HG02571 (cell line): ENCODE measurements around the gene ADGRL4.
A peak's percentile ranks its signal among the peaks of the same experiment; 100 is the strongest.
"Not testable (repeated sequence)": the region's sequence is repeated elsewhere in the genome, so short reads cannot be mapped to it uniquely, and the experiment has no call there.

Experiments used
- ATAC-seq: cut with Tn5 transposase; IDR thresholded peaks from one replicate; pipeline ENCODE4 v1.9.1; 2021; ENCODE audit warnings: mild to moderate bottlenecking, moderate library complexity; ENCODE audit not compliant: unreplicated experiment

Gene ADGRL4

DNA sequence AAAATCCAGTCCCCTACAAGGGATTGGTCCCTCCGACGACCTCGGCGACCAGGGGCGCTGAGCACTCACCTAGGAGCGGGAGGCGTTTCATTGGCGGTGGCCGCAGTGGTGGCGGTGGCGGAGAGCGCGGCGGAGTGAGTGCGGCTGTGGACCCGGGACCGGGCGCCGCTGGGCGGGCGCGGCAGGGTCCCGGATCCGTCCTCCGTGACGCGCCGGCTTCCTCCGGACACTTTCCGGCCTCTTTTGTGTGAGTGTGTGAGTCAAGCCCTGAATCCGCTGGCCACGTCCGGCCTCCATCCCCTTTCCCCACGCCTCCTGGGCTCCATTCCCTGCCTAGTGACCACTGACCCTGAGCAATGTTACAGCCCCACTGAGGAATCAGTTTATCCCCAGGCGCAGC, at the start of gene ADGRL4:
ADGRL4 (minus strand) TSS at position 167 of the 400 bp plus-strand sequence; CDS start at position 91, 76 bp downstream.
- ATAC-seq: no peak

DNA sequence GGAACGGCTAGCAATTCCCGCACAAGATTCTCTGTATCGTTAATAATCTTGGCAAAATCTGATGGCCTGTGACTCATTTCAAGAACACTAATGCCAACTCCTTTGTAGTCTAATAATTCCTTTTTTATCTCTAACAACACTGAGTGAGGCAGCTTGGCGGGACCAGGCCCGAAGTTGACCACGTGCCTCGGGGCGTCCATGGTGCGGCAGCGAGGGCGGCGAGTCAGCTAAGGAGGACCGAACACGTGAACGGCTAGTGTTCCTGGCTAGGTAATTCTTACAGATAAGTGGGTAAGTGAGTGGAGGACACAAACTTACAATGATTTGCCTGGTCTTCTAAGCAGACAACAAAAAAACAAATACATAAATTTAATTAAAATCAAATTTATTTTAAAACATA, 49.3 kb upstream of the ADGRL4 start:
- no peak for ATAC-seq

DNA sequence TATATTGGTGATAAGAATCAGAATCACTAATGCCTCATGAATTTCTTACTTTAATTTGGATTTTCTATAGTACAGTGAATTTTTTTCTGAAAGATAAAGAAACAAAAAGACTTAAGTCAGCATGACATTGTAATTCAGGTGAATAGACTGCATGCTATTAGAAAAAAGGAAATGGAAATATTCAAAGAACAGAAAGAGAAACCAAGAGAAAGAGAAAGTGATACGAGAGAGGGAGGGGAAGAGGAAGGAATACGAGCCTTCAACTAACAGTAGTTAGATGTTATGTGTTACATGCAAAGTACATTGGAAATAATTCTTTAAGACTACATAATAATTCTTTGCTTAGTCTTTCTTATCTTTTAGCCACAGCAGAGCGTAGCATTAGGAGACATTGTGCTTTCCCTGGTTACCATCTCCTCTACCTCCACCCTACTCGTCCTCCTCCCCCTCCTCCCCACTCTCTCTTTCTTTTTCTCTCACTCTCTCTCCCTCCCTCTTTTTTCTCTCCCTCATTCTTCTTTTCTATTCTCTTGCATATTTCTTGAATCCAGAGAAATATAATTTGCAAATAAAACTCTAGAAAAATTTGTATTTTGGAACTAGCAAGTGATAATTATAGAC, 46.4 kb upstream of the ADGRL4 start:
- ATAC-seq: peak; percentile 97

DNA sequence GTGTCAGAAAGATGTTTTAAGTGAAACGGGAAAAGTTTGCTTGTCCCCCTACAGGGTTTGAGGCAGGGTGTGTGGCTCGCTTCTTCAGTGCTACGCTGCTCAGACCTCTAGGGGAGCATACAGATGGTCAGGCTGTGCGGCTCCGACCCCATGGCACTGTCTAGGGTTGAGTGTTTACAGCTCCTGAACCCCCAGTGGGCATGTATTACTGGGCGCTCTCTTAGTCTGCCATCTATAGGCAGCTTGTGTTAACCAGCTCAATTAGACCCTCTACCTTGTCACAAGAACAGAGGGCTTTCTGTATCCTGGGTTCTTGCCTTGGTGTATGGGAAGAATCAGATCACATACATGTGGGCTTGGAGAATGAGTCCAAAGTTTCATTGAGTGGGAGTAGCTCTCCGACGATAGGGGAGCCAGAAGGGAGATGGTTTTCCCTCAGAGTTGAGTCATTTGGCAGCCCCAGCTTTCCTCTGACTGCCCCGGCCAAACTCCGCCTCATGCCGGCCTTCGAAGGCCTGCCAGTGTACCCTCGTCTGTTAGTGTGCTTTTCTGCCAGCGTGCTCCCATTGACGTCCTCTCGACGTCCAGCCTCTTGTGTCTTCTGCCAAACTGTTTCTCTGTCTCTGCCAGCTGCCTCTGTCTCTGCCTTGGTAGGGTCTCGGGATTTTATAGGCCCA, 38.6 kb upstream of the ADGRL4 start:
- ATAC-seq: no peak

DNA sequence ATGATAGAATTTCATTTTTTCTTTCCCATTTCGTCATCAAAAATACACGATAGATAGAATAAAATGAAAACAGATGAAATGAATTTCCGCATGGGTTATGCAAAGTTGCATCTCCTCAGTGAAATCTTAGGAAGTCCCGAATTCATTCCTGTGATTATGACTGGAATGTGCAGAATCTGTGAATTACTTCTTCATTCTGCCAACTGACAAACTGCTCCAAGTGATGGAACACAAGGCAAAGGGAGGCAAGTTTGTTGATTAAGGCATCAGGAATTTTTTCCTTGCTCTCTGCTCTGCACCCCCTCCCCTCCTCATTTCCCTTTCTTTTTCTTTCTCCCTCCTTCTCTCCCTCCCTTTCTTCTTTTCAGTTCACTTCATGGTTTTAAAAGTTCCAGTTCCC, 37.0 kb upstream of the ADGRL4 start:
- no peak for ATAC-seq

DNA sequence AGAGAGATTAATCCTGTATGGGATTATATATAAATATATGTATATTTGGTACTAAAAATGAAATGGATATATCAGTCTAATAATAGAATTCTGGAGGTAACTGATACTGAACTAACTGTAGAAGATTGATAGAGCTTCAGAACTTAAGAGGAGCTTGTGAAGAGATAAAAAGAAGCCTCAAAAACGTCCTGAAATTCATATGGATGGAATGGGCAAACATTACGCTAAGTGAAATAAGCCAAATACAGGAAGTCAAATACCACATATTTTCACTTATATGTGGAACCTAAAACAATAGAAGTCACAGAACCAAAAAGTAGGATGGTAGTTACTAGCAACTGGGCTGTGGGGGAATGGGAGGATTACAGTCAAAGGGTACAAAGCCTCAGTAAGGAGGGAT, 36.0 kb upstream of the ADGRL4 start:
- ATAC-seq: no peak

DNA sequence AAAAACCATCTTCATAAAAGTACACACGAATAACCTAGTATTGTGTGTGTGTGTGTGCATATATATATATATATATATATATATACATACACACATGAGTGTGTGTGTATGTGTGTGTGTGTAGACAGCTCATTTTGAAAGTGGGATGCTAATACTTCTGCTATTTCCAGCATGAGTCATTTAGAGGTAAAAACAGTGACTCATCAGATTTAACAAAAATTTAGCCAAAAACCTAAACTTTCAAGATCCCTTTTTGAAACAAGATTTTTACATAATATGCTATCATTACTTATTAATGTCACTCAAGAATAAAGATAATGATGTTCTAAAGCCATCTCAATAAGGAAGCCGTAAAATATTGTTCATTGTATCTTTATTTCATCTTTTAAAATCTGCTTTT, 35.6 kb upstream of the ADGRL4 start:
- peak; percentile 55 for ATAC-seq

DNA sequence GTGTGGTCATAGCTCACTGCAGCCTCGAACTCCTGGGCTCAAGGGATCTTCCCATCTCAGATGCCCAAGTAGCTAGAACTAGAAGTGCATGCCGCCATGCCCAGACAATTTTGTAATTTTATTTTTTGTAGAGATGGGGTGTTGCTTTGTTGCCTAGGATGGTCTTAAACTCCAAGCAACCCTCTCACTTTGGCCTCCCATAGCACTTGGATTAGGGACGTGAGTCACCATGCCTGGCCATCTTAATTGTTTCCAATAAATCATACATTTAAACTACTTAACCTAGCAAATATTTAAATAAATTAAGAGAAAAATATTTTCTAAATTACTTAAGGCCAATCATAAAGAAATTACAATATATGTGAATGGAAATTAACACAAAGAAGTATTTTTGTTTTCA, 35.1 kb upstream of the ADGRL4 start:
- no peak for ATAC-seq

DNA sequence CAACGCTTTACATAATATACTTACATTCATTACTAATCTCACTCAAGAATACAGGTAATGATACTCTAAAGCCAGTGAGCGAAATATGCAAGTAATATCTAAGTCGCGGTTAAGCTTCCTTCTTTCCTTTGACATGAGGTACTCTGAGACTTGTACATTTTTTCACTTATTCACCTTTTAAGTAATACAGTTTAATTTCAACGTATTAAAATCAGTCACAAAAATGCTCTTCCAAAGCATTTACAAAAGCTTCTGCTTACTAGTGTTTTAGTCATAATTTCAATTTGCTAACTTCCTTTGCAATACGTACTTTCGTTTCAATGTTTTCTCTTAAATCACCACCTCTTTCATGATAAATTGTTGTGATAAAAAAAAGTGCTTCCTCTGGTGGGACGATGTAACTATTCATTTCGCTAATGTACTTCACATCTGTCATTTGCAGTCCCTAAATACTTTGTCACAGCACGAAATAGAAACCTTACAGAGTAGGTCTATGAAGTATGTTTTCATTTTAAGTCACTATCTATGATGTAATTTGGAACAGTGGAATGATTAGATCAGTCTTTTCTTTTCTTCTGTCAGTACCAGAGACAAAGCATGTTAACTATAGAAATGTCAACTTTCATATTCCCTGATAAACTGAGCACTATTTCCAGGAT, 34.0 kb upstream of the ADGRL4 start:
- peak; percentile 92 for ATAC-seq

DNA sequence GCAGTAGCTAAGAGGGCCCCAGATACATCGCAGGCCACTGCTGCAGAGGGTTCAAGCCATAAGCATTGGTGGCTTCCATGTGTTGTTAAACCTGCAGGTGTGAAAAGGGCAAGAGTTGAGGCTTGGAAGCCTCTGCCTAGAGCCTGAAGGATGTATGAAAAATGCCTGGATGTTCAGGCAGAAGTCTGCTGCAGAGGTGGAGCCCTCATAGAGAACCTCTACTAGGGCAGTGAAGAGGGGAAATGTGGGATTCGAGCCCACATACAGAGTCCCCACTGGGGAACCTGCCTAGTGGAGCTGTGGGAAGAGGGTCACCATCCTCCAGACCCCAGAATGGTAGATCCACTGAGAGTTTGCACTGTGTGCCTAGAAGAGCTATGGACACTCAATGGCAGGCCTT, 30.6 kb upstream of the ADGRL4 start:
- ATAC-seq: no peak

DNA sequence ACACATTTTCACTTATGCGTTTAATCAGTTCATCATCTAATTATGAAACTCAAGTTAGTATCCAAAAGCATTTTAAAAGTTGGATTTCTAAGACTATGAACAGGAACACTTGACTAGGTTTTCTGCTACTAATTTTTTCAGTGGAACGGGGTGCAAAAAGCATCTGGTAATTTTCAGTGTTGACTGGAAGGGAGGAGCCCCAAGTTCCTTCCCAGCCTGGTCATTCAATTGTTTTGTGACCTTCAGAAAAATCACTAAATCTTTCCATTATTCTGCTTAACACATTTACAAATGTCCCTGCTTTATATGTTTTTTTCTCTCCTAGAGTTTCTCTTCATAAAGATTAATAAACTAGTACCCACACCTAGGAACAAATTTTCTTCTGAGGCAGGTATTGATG, 6.0 kb upstream of the ADGRL4 start:
- no peak for ATAC-seq

DNA sequence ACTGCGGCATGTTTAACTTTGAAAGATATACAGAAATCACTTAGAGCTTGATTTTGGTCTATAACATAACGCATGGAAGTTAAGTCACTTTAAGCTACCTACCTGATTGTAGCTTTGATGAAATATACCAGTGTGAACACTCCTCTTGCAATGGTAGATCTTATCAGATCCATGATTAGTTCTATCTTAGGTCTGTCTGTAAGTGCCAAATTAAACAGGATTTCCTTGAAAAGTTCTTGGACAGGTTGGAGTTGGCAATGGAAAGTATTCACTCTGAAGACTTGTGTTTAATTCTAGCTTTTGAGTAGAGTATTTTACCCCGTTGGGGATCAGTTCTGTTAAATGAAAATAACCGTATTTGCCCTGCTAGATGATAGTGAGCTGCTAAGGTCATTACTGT, 4.1 kb upstream of the ADGRL4 start:
- no peak for ATAC-seq

DNA sequence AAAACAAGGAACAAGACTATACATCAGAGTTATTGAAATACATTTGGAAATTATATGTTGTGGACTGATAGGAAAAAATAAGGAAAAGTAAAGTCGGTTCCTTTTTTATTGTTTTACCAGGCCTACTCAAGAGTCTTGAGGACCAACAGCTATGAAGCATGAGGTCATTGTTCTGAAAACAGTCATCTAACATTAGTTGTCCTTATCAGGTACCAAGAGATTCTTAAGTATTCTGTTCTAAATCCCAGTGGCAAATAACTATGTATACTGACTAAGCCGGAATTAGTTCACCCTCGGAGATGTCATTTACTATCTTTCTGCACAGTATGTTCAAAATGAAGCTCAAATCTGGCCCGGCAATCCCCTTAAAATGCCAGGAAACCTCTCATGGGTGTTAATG, 585 bp downstream of the ADGRL4 start:
- ATAC-seq: no peak

DNA sequence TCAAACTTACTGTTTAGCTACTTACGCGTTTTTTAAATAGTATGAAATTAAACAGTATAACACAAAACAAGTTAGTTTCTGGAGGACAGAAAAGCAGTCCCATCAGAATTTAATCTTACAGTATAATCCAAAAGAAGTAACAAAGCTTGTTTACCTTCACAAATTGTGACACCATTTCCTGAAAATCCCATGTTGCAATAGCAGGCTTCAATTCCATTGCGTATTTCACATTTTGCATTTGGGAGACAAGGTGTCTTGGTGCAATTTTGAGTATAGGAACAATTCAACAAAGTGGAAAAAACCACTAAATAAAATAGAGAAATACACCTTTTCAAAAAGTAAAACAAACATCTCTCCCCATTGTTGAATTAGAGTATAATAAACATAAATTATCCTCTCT, 1.6 kb downstream of the ADGRL4 start:
- no peak for ATAC-seq

DNA sequence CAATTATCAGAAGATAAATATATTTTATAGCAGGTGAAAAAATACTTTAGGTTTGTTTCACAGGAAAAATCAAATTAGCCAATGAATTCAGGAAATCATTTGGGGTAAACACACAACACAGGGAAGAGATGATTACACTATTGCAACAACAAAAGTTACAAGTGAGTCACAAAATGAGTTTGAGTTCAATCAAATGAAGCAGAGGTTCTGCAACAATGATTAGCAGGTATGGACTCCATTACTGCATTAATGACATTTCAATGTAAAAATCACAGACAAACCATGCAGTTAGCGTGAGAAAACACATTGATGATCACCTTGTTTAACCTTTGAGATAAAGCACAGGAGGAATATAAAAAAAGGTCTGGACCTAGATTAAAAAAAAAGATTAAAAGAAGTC, 9.7 kb downstream of the ADGRL4 start:
- ATAC-seq: no peak

DNA sequence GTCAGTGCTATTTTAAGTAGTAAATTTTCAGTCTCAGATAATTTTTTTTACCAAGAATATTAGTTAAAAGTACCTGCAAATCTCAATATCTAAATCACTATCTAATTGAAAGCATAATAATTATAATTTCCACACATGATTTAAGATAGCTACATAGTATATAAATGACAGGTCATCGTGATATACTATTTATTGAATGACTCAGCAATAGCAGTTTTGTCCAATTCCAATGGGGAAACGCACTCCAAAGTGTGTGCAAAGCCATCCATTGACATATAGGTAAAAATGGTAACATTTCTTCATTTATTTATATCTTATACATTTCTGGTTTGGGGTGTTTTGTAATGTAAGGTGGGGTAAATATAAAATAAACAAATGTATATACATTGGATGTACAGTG, 19.5 kb downstream of the ADGRL4 start:
- ATAC-seq: no peak

DNA sequence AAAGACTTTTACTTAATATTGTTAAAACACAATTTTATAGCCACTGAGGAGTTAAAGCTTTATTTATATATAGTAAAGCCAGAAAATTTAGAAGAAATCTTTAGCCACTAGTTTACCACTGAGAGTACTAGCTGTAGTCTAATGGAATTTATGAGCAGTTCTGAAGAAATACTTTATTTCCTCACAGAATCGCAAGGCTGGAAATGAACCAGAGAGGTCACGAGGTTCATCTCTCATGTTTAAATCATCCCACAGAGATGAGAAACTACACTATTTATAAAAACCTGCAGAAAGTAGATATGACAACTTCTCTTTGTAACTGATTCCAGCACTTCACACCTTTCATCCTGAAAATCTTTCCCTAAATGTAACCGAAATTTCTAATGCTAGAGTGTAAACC, 26.0 kb downstream of the ADGRL4 start:
- no peak for ATAC-seq

DNA sequence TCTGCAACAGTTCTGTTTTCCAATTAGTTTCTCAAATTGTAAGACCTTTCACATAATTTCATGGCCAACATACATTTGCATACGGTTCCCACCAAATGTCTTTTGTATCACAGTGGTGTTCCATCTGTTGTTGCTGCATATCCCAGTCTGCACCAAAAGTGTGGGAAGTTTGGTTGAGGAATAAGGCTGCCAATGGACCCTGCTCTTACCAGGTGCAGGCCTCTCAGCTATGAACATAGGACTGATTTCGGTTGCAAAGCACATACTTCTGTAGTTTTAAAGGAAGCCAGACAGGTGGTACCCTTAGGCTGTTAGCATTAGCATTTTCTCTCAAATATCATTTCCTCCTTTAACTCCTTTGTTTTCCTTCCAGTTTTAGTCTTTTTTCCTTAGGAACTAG, 33.8 kb downstream of the ADGRL4 start:
- ATAC-seq: no peak

DNA sequence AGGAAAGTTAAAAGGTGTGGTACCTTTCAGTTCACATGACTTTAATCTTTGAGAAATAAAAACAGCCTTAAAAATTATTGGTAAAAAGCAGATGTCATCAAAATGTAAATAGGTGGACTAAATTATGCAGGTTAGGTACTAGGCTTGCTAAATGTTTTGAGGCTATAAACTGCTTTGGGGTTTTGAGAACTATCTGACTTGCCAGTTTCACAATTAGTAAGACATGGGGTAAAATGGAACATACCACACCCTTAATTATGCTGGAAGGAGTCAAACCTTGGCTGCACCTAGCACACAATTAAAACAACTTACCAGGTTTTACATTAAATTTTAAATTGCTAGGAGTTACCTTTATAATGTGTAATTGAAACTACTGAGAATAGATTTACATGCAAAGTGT, 39.4 kb downstream of the ADGRL4 start:
- ATAC-seq: not testable (repeated sequence)

DNA sequence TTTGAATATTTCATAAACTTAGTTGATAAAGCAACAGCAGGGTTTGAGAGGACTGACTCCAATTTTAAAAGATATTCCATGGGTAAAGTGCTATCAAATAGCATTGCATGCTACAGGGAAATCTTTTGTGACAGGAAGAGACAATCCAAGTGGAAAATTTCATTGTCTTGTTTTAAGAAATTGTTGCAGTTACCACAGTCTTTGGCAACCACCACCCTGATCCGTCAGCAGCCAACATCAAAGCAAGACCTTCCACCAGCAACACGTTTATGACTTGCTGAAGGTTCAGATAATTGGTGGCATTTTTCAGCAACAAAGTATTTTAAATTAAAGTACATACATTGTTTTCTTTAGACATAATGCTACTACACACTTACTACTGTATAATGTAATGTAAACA, 47.8 kb downstream of the ADGRL4 start:
- ATAC-seq: no peak

DNA sequence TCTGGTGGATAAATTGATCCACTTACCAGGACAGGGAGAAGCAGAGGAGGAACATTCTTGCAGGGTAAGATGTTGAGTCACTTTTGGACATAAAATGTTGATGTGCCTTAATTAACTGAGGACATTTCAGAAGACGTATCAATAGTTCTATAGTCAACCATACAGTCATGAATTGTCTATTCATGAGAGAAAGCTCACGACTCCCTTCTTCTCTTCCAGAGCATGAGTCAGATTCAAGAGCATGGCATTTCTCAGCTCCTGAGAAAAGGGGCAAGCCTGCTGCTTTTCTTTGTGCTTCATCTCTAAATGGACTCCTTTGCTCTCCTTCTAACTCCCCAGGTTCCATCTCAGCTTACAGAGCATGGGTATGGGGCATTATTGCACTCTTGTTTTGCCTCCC, 55.7 kb downstream of the ADGRL4 start:
- no peak for ATAC-seq

DNA sequence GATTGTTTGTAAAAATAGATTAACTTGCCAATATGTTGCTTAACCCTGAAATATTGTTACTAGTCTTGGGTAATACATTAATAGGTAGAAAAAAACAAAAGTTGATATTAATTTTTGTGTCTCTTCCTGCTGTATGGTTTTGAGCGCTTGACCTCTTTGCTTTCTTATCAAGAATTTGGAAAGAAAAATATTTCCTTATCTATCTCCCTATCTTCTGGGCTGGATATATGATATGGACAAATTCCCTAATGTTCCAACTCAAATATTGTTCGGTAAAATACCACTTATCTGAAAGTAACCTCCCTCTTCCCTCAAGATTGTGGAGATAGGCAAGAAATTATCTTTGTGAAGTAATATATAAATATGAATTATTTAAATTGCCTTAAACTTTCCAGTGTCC, 57.3 kb downstream of the ADGRL4 start:
- ATAC-seq: no peak
